GM12878 (cell line): Measurements from ENCODE around the gene IQGAP2. TPM values are rescaled to one million over a fixed set of nuclear protein-coding genes. Genes with fewer than 3 reads are reported as not detected.

Experiments used
- ATAC-seq: fragments of 200-7000 bp; cut with Tn5 transposase; 3 replicates; pipeline ENCODE4 v1.9.1; 2020; ENCODE audit warnings: mild to moderate bottlenecking, moderate library complexity
- BruUV-seq: library from RNA; stranded (reverse); fragments of 400-500 nt; replicated peaks from 2 replicates; lab custom pipeline; 2021; lab: Mats Ljungman, UMichigan
- CTCF ChIA-PET: fragments of 300-600 bp; sonication (Branson Sonifier 250); formaldehyde crosslinking; extraction: SDS; loops from one replicate; lab custom pipeline; 2021; ENCODE audit warnings: inconsistent platforms; lab: Yijun Ruan, JAX
- POLR2A ChIA-PET: fragments of 350-600 bp; formaldehyde crosslinking; extraction: SDS; loops from one replicate; lab custom pipeline; 2021; ENCODE audit warnings: inconsistent platforms; lab: Charles Lee
- RAD21 ChIA-PET: fragments of 300-600 bp; sonication (Branson Sonifier 250); formaldehyde crosslinking; loops from one replicate; lab custom pipeline; 2023; ENCODE audit warnings: antibody characterized with exemption; ENCODE audit not compliant: unreplicated experiment; lab: Charles Lee
- SMC1A ChIA-PET: fragments of 300-600 bp; sonication (Branson Sonifier 250); formaldehyde crosslinking; loops from one replicate; lab custom pipeline; 2023; ENCODE audit not compliant: unreplicated experiment, uncharacterized antibody; lab: Charles Lee
- DNase-seq: peaks from one replicate; pipeline ENCODE4 v3.0.0-alpha.2; 2011; ENCODE audit warnings: low read depth, low spot score
- FAIRE-seq: peaks from 3 replicates; lab custom pipeline; 2011; peaks lifted over from hg19 to GRCh38; lab: Jason Lieb, UNC
- H2AFZ ChIP-seq: 2 replicates; pipeline ENCODE4 v1.6.0; 2011; ENCODE audit warnings: low read depth, low read length, control low read depth; ENCODE audit not compliant: control insufficient read depth
- H3K27ac ChIP-seq: 2 replicates; pipeline ENCODE4 v1.5.1; 2011; ENCODE audit warnings: control low read depth; ENCODE audit not compliant: control insufficient read depth, insufficient read depth
- H3K27me3 ChIP-seq, 2 experiments: replicated peaks in 1 of 2; 2 replicates each; pipeline versions ENCODE4 v1.6.0 to v1.6.1; 2011; ENCODE audit warnings: low read length in 1 of 2; ENCODE audit not compliant: control insufficient read depth in 2 of 2, insufficient read depth in 2 of 2
- H3K36me3 ChIP-seq, 2 experiments: 2 replicates each; pipeline ENCODE4 v1.5.1; 2011; ENCODE audit warnings: low read length in 1 of 2; ENCODE audit not compliant: control insufficient read depth in 2 of 2, insufficient read depth in 2 of 2
- H3K4me1 ChIP-seq: 2 replicates; pipeline ENCODE4 v1.6.1; 2011; ENCODE audit warnings: mild to moderate bottlenecking, low read length, moderate library complexity, mixed read lengths; ENCODE audit not compliant: control insufficient read depth, insufficient read depth
- H3K4me2 ChIP-seq: 2 replicates; pipeline ENCODE4 v1.6.0; 2011; ENCODE audit warnings: control low read depth; ENCODE audit not compliant: control insufficient read depth, insufficient read depth
- H3K4me3 ChIP-seq: fragments of 200-600 bp; sonication (generic); 2 replicates; pipeline ENCODE4 v1.5.1; 2016
- H3K79me2 ChIP-seq: 2 replicates; pipeline ENCODE4 v1.6.0; 2011; ENCODE audit warnings: low read length; ENCODE audit not compliant: control insufficient read depth, insufficient read depth
- H3K9ac ChIP-seq: 2 replicates; pipeline ENCODE4 v1.8.0; 2011; ENCODE audit warnings: low read length, control low read depth, mixed read lengths; ENCODE audit not compliant: control insufficient read depth, insufficient read depth
- H3K9me3 ChIP-seq: replicated peaks from 3 replicates; pipeline ENCODE4 v1.5.1; 2011; ENCODE audit warnings: mild to moderate bottlenecking, low read length; ENCODE audit not compliant: control insufficient read depth, insufficient read depth
- H4K20me1 ChIP-seq: 2 replicates; pipeline ENCODE4 v1.6.0; 2011; ENCODE audit not compliant: control insufficient read depth, insufficient read depth
- BHLHE40 ChIP-seq, 2 experiments: fragments of 450-650 bp in 1 of 2; IDR thresholded peaks; 2 replicates each; pipeline ENCODE4 v1.6.1; 2011 to 2017; ENCODE audit warnings: low read depth in 2 of 2, borderline replicate concordance in 1 of 2, improper control_type of control experiment in 1 of 2, low read length in 1 of 2, mild to moderate bottlenecking in 1 of 2
- POLR2A ChIP-seq: IDR thresholded peaks from 2 replicates; pipeline ENCODE4 v1.6.1; 2011; ENCODE audit warnings: low read depth, mild to moderate bottlenecking, low read length
- POLR2AphosphoS2 ChIP-seq: IDR thresholded peaks from 2 replicates; pipeline ENCODE4 v1.6.1; 2011; ENCODE audit warnings: low read depth, mild to moderate bottlenecking, low read length, improper control_type of control experiment, moderate library complexity
- RUNX3 ChIP-seq: IDR thresholded peaks from 2 replicates; pipeline ENCODE4 v1.6.1; 2012; ENCODE audit warnings: low read length, inconsistent platforms
- WGBS: methylation state at CpG from one replicate; pipeline ENCODE4 v1.1.6; 2016; ENCODE audit warnings: low lambda C conversion rate; ENCODE audit not compliant: insufficient replicate concordance, insufficient coverage; ENCODE audit errors: missing lambda C conversion rate; 5-methylcytosine and 5-hydroxymethylcytosine counted together
- in situ Hi-C: fragments of 300-500 bp; cut with MboI; formaldehyde crosslinking; loops from 9 replicates; pipeline ENCODE4 v1.14.3; 2018; ENCODE audit warnings: mixed read lengths
- intact Hi-C: fragments of 100-400 bp; cut with micrococcal nuclease; formaldehyde crosslinking; loops from one replicate; pipeline ENCODE4 v1.14.2; 2022; ENCODE audit not compliant: unreplicated experiment
- polyA plus RNA-seq, 11 experiments: library from polyadenylated mRNA; depleted of rRNA in 4 of 11; unstranded in 6 of 11; stranded (reverse) in 5 of 11; fragments of >200 nt; fragmentation: Nextera tagmentation in 4 of 11; fragmentation: Illumina TruSeq in 1 of 11; extraction: Ambion mirVana in 4 of 11; extraction: Trizol in 1 of 11; gene quantifications; 1 replicate in 1 of 11; 2 replicates in 10 of 11; pipeline versions ENCODE4 v1.2.1 to v1.2.3, GENCODE V29; 2011 to 2016; ENCODE audit warnings: inconsistent platforms in 2 of 11, missing spikeins in 2 of 11, low read depth in 1 of 11
- total RNA-seq, 4 experiments: library from RNA; depleted of rRNA in 3 of 4; stranded (reverse); fragments of >200 nt in 3 of 4; fragmentation: Illumina TruSeq in 1 of 4; extraction: Trizol in 1 of 4; gene quantifications; 2 replicates each; pipeline versions ENCODE4 v1.2.1 to v1.2.3, GENCODE V29; 2013 to 2021
- TF ChIP-seq, protein P1 (sequence below): fragments of 450-650 bp; formaldehyde crosslinking; IDR thresholded peaks from 2 replicates; pipeline ENCODE4 v1.4.0; 2020; ENCODE audit warnings: mild to moderate bottlenecking, moderate library complexity

The IQGAP2 gene
- total and polyA plus RNA-seq, 10 of the 15 experiments (the other 5 are each of a cell fraction or from before 2014, with no cell fraction given): 14.5 to 41.4 (median 21.8) TPM

DNA sequence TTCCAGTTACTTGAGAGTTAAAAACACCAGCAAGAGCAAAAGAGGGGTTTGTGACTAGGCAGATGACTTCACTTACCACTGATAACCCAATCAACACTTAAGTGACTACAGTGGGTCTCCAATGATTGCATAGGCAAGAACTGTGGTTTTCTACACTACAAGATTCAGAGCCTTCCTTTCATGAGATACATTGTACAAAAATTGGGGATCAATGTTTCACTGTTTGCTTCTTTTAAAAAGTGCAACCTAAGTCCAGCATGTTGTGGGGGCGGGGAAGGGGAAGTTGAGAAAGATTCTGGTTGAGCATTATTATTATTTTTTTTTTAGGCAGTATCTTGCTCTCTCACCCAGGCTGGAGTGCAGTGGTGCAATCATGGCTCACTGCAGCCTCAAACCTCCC lies 3.6 kb downstream of the IQGAP2 start:
- peaks cover 22% of the 10 kb centered on the region for H3K4me1 ChIP-seq
- POLR2A ChIA-PET: interaction anchor here (1.0 kb wide), 2 partner anchors 19 to 177 kb away, joined by 3 to 9 read pairs; no protein-coding TSS in a partner anchor
- H3K4me2 ChIP-seq: peak overlapping the region; percentile 99
- CTCF ChIA-PET: interaction anchor here (0.6 to 5.3 kb wide), 12 partner anchors 9 to 195 kb away, joined by 3 to 94 read pairs (median 4); no protein-coding TSS in a partner anchor
- no peak for TF ChIP-seq BHLHE40 (IDR thresholded peaks at IDR 0.05; ENCODE audit: borderline replicate concordance in 1 of 2, low read depth in 2 of 2, low read length in 1 of 2)
- peak; percentile 6; the same call in 1 of the 2 replicates for TF ChIP-seq RUNX3
- no peak for TF ChIP-seq POLR2A
- TF ChIP-seq, protein P1, sequence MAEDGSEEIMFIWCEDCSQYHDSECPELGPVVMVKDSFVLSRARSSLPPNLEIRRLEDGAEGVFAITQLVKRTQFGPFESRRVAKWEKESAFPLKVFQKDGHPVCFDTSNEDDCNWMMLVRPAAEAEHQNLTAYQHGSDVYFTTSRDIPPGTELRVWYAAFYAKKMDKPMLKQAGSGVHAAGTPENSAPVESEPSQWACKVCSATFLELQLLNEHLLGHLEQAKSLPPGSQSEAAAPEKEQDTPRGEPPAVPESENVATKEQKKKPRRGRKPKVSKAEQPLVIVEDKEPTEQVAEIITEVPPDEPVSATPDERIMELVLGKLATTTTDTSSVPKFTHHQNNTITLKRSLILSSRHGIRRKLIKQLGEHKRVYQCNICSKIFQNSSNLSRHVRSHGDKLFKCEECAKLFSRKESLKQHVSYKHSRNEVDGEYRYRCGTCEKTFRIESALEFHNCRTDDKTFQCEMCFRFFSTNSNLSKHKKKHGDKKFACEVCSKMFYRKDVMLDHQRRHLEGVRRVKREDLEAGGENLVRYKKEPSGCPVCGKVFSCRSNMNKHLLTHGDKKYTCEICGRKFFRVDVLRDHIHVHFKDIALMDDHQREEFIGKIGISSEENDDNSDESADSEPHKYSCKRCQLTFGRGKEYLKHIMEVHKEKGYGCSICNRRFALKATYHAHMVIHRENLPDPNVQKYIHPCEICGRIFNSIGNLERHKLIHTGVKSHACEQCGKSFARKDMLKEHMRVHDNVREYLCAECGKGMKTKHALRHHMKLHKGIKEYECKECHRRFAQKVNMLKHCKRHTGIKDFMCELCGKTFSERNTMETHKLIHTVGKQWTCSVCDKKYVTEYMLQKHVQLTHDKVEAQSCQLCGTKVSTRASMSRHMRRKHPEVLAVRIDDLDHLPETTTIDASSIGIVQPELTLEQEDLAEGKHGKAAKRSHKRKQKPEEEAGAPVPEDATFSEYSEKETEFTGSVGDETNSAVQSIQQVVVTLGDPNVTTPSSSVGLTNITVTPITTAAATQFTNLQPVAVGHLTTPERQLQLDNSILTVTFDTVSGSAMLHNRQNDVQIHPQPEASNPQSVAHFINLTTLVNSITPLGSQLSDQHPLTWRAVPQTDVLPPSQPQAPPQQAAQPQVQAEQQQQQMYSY (CRISPR knock-in tag): no peak
- TF ChIP-seq POLR2AphosphoS2: no peak
- BruUV-seq: no TSS peak
- peak overlapping the region; percentile 23; the same call in 1 of the 2 replicates for H3K9ac ChIP-seq
- H3K27ac ChIP-seq: peak overlapping the region; percentile 91
- in situ Hi-C loops: loop anchor here (5.0 to 10.0 kb wide), 2 partner anchors 136 to 368 kb away; no protein-coding TSS in a partner anchor
- WGBS: 33% methylated on average over 1 of the region's 1 CpG
- RAD21 ChIA-PET: interaction anchor here (1.0 to 5.3 kb wide), 7 partner anchors 115 to 368 kb away, joined by 3 to 127 read pairs (median 13); no protein-coding TSS in a partner anchor
- H3K27me3 ChIP-seq: no peaks in the 10 kb centered on the region
- H3K4me3 ChIP-seq: no peak overlapping the region
- intact Hi-C loops: loop anchor here (10.0 kb wide), 1 partner anchor 328 kb away; no protein-coding TSS in a partner anchor
- H3K79me2 ChIP-seq: peaks cover 40% of the 10 kb centered on the region
- H4K20me1 ChIP-seq: no peaks in the 10 kb centered on the region
- DNase-seq (no peak), FAIRE-seq (no peak), ATAC-seq (no peak)
- H2AFZ ChIP-seq: no peak overlapping the region
- H3K36me3 ChIP-seq: no peaks in the 10 kb centered on the region
- SMC1A ChIA-PET: interaction anchor here (0.8 to 7.7 kb wide), 13 partner anchors 8 to 180 kb away, joined by 3 to 81 read pairs (median 9); no protein-coding TSS in a partner anchor
- no peaks in the 10 kb centered on the region; the same call in 2 of the 3 replicates for H3K9me3 ChIP-seq
